ENCODE data around the gene CKB. TPM values are rescaled to one million over a fixed set of nuclear protein-coding genes. Genes with fewer than 3 reads are reported as not detected.

The CKB gene
- total and polyA plus RNA-seq, 10 donors, result 8.0 to 28.4 (median 16.1) TPM

GRCh38 chr14:103561381-103562178, 39.0 kb upstream of the CKB start:
- H3K4me1 ChIP-seq, result peaks cover 39 to 92% (median 84%) of the 10 kb centered on the region in 6 donors
- no peaks in the 10 kb centered on the region for H3K9me3 ChIP-seq
- TF ChIP-seq POLR2A (IDR thresholded peaks at IDR 0.05) (no peak), POLR2AphosphoS5 (IDR thresholded peaks at IDR 0.05) (peak in 2 of 3 donors; percentile 3 to 43)
- peak overlapping the region; percentile 95 to 99 (median 98) for H3K27ac ChIP-seq
- 2 to 12% (median 7%) methylated on average over 32 to 36 of the region's 36 CpGs for WGBS, 5 donors
- no peaks in the 10 kb centered on the region for H3K27me3 ChIP-seq (replicated peaks in 1 of 7)
- intact Hi-C loops (cut with DNase I; ENCODE audit: low total_unique reads), result no loop called here
- peak overlapping the region; percentile 69 to 100 (median 97) for H3K4me3 ChIP-seq
- H3K36me3 ChIP-seq, result peaks cover 0 to 48% (median 17%) of the 10 kb centered on the region in 6 donors
- DNase-seq, result no peak

GRCh38 chr14:103560691-103561090, 38.1 kb upstream of the CKB start:
- Histone ChIP-seq H3K4me1 (peaks cover 39 to 92% (median 83%) of the 10 kb centered on the region in 6 donors), H3K9me3 (no peaks in the 10 kb centered on the region), H3K36me3 (peaks cover 0 to 49% (median 17%) of the 10 kb centered on the region in 6 donors), H3K27ac (peak overlapping the region in 6 of 8 donors; percentile 14 to 99 (median 97)), H3K4me3 (peak overlapping the region in 5 of 8 donors; percentile 97 to 100 (median 99)), H3K27me3 (replicated peaks in 1 of 7) (no peaks in the 10 kb centered on the region)
- DNase-seq, result no peak
- 55 to 67% (median 62%) methylated on average over 8 of the region's 8 CpGs for WGBS, 5 donors
- TF ChIP-seq POLR2AphosphoS5 (IDR thresholded peaks at IDR 0.05), result no peak
- TF ChIP-seq POLR2A (IDR thresholded peaks at IDR 0.05), result no peak
- TF ChIP-seq CTCF (IDR thresholded peaks at IDR 0.05 in 8 of 11, conservative IDR thresholded peaks at IDR 0.05 in 3 of 11), result no peak
- intact Hi-C loops (cut with DNase I; ENCODE audit: low total_unique reads), result no loop called here

- no peak for TF ChIP-seq POLR2AphosphoS5 (IDR thresholded peaks at IDR 0.05)
- no peak for TF ChIP-seq CTCF (IDR thresholded peaks at IDR 0.05 in 8 of 11, conservative IDR thresholded peaks at IDR 0.05 in 3 of 11)
- TF ChIP-seq POLR2A (IDR thresholded peaks at IDR 0.05), result no peak
- Histone ChIP-seq H3K4me3 (peak overlapping the region in 1 of 8 donors; percentile 1), H3K9me3 (no peaks in the 10 kb centered on the region), H3K27ac (peak overlapping the region in 4 of 8 donors; percentile 22 to 99 (median 96)), H3K4me1 (peaks cover 39 to 90% (median 77%) of the 10 kb centered on the region in 6 donors), H3K27me3 (replicated peaks in 1 of 7) (no peaks in the 10 kb centered on the region), H3K36me3 (peaks cover 0 to 55% (median 17%) of the 10 kb centered on the region in 6 donors)
- intact Hi-C loops (cut with DNase I; ENCODE audit: low total_unique reads), result no loop called here
- WGBS, 5 donors, result 70 to 82% (median 77%) methylated on average over 9 of the region's 9 CpGs
- no peak for DNase-seq
Measured at GRCh38 chr14:103559766-103560165, 37.1 kb upstream of the CKB start.

GRCh38 chr14:103558071-103558882, 35.6 kb upstream of the CKB start:
- no peak for DNase-seq
- no peaks in the 10 kb centered on the region for H3K27me3 ChIP-seq (replicated peaks in 1 of 7)
- peaks cover 0 to 58% (median 17%) of the 10 kb centered on the region in 6 donors for H3K36me3 ChIP-seq
- H3K9me3 ChIP-seq, result no peaks in the 10 kb centered on the region
- no peak for TF ChIP-seq POLR2AphosphoS5 (IDR thresholded peaks at IDR 0.05)
- TF ChIP-seq POLR2A (IDR thresholded peaks at IDR 0.05), result no peak
- no peak for TF ChIP-seq CTCF (IDR thresholded peaks at IDR 0.05 in 8 of 11, conservative IDR thresholded peaks at IDR 0.05 in 3 of 11)
- H3K27ac ChIP-seq, result peak overlapping the region in 6 of 8 donors; percentile 17 to 64 (median 40)
- WGBS, 5 donors, result 80 to 87% (median 83%) methylated on average over 16 of the region's 16 CpGs
- intact Hi-C loops (cut with DNase I; ENCODE audit: low total_unique reads), result no loop called here
- peaks cover 29 to 76% (median 63%) of the 10 kb centered on the region in 6 donors for H3K4me1 ChIP-seq
- H3K4me3 ChIP-seq, result no peak overlapping the region
